DOHH2 (cell line): Measurements from ENCODE around the gene DHX58.

Experiments
- EZH2phosphoT487 ChIP-seq: fragments of 200-600 bp; sonication (generic); IDR thresholded peaks from 2 replicates; pipeline ENCODE4 v1.6.1; 2017; ENCODE audit warnings: borderline replicate concordance, mild to moderate bottlenecking, antibody characterized with exemption, low read length, moderate library complexity, mixed read lengths
- TF ChIP-seq, protein P1 (sequence below): fragments of 200-600 bp; sonication (generic); IDR thresholded peaks from one replicate; pipeline ENCODE4 v1.5.1; 2014; ENCODE audit warnings: antibody characterized with exemption, mild to moderate bottlenecking, low read depth, low read length; ENCODE audit not compliant: poor library complexity, severe bottlenecking

DNA sequence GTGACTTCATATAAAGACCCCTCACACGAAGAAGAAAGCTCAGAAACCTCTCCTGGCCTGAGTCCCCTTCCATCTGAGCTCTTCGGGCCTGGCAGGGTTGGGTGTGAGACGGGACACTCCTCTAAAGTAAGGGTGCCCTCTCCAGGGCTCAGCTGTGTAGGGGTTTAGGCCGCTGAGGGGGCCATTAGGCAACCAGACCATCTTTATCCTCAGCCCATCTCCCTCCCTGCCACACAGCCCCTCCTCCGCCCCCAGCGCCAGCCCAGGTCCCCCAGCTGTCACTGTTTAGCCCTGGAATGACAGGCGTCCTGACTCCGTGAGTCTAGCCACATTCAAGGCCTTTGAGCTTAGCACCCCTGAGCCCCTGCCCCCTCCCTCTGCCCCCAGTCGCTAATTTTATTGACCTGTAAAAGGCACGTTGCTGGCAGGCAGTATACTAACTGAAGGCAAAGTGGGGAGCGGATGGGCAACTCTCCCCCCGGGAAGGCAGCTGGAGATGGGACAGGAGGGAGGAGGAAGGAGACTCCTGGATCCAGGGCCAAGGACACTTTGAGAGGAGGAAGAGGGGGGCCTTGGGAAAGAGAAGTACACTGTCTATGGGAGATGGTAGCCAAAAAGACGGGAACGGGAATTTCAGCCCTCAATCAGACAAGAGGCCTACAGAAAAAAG is 13.6 kb downstream of the DHX58 start:
- TF ChIP-seq, protein P1, sequence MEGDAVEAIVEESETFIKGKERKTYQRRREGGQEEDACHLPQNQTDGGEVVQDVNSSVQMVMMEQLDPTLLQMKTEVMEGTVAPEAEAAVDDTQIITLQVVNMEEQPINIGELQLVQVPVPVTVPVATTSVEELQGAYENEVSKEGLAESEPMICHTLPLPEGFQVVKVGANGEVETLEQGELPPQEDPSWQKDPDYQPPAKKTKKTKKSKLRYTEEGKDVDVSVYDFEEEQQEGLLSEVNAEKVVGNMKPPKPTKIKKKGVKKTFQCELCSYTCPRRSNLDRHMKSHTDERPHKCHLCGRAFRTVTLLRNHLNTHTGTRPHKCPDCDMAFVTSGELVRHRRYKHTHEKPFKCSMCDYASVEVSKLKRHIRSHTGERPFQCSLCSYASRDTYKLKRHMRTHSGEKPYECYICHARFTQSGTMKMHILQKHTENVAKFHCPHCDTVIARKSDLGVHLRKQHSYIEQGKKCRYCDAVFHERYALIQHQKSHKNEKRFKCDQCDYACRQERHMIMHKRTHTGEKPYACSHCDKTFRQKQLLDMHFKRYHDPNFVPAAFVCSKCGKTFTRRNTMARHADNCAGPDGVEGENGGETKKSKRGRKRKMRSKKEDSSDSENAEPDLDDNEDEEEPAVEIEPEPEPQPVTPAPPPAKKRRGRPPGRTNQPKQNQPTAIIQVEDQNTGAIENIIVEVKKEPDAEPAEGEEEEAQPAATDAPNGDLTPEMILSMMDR = no peak
- TF ChIP-seq EZH2phosphoT487 = no peak
